Left hindlimb (tissue), 1 donor: ENCODE measurements around the gene NDUFA13.

Source experiments
- DNase-seq: peaks from one replicate; pipeline ENCODE4 v3.0.0-alpha.2; 2018

NDUFA13 gene

DNA sequence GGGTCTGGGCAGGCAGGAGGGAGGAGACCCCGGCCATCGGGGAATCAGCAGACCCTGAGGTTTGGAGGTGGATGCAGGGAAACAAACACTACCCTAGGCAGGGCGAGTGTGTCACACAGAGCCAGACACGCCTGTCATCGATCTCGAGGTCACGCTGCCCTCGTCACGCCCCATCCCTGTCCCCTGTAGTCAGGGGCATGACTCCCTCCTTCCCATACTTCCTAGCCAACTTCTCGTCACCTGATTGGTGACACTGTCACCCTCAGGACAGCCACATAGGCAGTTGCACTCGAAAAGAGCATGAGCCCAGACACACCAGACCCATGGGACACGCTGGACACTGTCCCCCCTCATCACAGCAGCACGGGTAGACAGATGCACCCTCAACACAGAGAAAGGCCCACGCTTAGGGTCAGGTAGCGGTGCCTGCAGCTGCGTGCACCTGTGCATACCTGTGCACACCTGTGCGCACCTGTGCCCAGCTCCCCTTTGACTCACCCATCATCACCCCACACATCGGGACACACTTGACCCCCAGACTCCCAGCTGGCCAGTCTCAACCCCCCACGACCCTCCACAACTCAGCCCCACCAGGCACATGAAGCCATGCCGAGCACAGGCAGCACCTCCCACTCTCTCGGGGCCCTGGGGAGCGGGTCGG, 33.9 kb downstream of the NDUFA13 start:
- DNase-seq = no peak

DNA sequence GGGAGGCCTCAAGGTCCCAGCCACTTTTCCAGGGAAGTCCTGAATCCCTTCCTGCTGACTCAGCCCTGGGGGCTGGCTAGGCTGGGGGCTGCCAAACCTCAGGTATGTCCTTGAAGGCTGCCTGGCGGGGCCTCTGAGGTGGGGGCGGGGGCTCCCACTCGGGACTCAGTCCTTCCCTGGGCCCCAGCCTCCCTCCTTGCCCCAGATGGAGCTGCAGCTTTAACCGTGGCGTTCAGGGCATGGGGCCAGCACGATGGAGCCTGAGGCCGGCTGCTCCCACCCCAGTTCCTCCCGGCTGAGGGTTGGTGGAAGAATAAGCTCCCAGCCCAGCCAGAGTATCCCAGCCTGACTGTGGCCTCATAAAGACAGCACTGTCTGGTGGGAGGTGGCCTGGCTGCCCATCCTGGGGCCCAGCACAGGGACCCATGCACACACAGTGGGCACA, 34.5 kb downstream of the NDUFA13 start:
- DNase-seq = peak; percentile 87

DNA sequence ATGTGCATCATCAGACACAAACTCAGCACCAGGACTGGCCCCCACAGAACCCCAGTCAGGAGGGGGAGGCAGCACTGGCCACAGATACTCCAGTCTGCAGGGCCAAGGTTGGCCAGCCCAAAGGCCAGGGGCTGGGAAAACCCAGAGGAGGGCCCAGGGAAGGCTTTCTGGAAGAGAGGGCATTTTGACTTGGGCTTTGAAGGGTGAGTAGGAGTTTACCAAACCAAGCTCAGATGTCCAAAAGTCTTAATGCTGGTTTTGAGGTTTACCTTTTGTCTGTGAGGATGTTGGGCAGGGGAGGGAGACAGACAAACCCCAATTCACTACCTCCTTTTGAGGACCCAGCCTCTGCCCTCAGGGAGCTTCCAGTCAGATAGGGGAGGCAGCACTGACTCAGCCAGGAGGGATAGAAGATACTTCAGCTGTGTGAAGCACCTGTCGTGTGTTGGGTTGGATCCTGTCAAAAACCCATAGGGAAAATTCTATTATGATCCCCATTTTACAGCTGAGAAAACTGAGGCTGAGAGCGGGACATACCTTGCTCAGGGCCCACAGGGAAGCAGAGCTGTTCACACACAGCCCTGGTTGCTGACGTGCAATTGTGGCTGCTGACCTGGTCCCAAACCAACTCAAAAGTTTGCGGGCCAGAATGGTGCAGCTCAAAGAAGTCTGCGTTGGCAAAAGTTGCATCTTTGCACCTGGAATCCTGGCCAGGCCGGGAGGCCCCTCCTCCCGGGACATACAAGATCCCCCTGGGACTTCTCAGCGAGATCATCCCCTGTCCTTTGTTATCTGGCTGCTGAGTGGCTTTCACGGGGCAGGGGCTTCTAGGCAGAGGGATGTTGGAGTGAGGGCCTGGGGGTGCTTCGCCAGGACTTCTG, 35.2 kb downstream of the NDUFA13 start:
- no peak for DNase-seq

DNA sequence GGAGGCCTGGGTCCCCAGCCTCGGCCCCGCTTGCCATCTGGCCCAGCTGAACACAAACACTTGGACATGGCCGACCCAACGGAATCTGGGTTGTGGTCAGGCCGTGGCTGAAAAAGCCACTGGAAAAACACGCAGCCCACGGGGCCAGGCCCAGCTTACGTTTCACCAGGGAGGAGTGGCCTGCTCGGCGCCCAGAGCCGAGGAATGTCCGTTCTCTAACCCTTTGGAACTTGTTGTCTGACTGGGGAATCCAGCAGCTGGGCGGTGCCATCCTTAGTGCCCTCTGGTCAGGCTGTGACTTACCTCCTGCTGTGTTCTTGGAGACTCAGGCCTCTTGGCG, 35.8 kb downstream of the NDUFA13 start:
- peak; percentile 78 for DNase-seq

DNA sequence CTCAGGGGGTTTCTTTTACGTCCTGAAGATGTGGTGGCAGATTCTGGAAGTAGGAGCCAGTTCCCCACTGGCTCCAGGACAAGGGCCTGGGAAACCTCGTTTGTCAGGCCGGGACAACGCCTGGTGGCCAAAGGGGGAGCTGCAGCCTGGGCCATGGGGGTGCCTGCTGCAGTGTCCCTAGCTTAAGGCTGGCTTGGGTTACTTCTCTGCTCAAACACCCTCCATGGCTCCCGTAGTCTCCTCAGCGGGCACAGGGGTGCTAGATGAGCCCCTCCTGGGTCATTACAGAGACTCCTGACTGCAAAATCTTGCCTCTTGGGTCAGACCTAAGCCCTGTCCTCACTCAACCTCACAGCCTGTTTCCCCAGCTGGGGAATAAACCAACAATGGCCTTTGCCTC, 36.8 kb downstream of the NDUFA13 start:
- no peak for DNase-seq

DNA sequence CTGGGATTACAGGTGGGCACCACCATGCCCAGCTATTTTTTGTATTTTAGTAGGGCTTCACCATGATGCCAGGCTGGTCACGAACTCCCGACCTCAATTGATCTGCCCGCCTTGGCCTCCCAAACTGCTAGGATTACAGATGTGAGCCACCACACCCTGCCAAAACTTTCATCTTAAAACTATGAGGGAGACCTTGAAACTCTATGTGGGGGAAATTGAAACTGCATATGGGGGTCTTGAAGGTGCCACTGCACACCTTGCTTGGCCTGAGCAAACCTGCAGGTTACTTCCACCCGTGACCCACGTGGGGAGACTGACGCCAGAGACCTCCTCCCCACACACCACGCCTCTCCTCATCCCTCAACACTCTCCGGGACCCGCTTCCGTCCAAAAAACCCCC, 37.6 kb downstream of the NDUFA13 start:
- peak; percentile 3 for DNase-seq

DNA sequence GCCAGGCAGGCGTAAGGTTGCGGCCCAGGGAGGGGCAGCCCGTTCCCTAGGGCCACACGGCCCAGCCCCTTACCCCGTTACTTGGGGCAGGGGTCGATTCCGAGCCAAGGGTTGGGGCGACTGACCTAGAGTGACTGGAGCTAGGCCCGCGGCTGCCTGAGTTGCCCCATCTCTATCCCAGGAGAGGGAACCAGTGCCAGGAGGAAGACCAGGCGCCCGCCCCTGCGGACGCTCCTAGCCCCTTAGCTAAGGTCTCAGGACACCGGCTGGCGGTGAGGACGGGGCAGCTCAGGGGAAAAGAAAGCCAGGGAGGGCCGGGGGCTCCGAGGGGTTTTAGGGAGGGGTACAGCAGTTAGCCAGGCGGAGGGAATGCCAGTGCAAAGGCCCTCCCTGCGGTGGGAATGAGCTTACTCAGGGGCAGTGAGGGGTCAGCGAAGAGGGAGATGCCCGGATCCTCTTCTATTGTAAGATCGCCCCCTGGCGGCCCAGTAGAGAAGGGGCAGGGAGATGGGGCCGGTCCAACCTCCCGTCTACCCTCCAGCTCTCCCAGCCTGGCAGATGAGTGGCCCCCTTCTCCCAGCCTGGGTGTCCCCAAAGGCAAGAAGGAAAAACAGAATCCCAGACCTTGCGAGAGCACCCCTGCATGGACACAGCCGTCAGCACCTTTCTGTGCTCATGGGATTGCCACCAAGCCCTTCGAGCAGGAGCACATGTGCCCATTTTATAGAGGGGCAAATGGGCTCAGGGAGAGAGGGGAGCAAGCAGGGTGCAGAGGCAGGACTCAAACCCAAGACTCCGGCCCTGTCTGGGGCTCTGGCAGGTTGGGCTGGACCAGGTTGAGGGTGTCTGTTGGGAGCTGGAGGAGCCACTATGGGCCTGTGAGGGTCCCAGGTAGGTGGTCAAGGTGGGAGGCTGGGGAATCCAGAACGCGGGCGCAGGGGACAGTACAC, 38.3 kb downstream of the NDUFA13 start:
- peak; percentile 44 for DNase-seq

DNA sequence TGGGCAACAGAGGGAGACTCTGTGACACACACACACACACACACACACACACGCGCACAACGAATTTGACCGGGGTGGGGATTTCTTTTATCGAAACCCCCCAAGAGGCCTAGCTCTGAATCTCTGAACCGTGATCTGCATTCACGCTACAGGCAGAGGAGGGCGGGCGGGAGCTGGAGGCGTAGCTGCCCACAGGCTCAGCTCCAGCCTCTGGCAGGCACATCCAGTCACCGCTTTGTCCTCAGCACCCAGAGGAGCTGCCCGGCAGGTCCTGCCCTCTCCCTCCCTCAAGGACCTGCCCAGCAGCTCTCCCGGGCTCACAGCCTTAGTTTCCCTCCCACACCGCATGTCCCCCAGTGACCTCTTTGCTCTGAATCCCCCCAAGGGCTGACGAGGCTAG, 42.0 kb downstream of the NDUFA13 start:
- peak; percentile 18 for DNase-seq

DNA sequence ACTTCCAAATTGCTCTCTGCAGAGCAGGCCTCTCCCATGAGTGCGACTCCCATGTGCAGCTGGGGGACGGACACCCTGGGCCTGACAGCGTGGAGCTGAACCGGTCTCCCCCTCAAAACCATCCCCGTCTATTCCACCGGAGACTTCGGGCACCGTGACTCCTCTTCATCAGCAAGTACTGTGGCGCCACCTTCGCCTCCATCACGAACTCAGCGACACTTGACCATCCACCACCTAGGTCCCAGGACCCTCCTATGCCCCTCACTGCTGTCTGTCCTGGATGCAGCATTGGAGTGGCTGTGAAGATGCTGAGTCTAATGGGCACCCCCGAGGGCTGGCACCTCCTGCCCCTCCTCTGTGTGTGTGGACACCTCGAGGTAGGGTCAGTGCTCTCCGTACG, 42.6 kb downstream of the NDUFA13 start:
- DNase-seq = peak; percentile 23

DNA sequence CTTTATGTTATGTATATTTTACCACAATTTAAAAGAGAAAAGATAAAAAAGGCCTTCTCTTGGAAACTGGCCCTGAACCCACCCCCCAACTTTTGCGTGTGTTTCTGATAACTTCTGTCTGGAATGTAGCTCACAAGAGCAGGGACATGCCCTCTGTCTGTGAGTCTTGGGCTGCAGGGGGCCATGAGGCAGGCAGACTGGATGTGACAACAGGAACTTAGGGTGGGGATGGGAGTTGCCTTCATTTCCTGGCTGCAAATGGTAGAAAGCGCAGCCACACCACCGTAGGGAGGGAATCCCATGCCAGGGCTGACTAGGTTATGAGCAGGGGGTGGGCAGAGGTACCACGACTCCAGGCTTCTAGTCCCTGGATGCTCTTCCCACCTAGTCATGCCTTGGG, 43.9 kb downstream of the NDUFA13 start:
- no peak for DNase-seq

DNA sequence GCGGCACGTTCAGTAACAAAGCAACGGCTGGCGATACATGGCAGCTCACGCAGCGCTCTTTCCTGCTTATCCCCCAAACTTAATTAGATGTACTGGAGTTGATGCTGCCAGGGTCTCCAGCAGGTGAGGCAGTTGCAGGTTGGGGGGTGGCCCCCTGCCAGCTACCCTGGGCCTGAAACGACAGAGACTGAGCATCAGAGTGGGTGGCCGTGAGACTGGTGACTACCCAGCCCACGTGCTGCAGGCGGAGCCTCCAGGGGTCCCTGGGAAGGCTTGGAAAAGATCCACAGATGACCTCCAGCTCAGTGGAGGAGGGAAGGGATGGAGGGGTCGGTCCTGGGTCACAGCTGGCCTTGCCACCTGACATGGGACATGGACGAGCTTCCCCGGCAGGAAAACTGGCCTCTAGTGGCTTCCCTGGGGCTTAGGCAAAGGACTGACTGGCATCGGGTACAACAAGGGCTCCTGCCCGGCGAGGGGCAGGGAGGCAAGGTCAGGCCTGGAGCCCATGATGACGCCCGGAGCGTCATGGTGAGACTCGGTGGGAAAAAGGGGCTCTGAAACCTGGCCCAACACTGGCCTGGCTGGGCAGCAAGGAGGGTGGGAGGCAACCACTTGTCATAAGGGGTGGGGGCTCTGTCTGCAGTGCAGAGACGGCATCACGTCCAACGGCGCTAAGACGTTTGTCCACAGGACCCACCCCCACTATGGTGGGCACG, 46.1 kb downstream of the NDUFA13 start:
- DNase-seq = no peak

DNA sequence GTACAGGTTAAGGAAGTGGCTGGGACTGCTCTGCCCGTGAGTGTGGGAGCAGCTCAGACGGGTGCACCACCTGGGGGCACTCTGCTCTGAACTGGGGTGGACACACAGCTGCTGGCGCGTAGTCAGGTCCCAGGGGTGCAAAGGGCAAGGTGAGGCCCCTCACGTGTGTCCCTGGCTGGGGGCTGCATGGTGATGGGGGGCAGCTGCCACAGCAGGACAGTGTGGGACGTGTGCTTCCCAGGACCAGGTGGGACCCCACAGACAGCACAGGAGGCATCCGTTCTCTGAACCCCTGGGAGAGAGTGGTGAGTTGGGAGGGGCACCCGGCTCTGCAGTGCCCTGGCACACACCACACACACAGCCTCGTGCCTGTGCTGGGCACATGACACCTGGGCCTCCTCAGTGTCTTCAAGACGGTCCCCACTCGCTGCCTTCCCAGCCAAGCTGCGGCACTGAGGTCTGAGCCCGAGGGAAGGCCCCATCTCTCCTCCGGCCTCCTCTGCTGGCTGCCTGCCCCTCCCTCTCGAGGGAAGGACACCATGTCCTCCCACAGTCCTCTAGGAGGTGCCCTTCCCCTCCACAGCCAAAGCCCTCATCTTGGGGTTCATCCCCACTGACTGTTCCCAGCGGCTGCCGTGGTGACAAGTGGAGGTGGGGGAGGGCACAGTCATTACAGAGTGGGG, 46.8 kb downstream of the NDUFA13 start:
- no peak for DNase-seq

DNA sequence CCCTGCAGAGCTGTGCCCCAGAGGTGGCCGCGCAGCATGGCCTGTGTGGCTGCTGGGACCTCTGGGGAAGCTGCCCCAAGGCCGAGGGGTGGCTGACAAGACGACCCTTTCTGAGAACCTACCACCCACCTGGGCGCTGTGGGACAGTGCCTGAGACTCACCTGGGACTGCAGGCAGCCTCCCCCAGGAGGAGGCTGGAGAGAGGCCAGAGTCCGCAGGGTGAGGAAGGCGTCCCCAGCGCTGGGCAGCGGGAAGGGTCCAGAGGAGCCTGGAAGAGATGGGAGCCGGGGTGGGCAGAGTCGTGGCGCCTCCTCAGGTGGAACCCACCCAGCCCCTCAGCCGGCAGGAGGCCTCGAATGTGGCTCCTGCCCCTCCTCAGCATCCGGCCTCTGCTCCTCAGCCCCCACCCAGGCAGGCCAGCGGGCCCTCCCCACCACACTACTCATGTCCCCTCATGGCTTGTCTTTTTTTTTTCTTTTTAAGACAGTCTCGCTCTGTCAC, 47.4 kb downstream of the NDUFA13 start:
- DNase-seq = no peak

DNA sequence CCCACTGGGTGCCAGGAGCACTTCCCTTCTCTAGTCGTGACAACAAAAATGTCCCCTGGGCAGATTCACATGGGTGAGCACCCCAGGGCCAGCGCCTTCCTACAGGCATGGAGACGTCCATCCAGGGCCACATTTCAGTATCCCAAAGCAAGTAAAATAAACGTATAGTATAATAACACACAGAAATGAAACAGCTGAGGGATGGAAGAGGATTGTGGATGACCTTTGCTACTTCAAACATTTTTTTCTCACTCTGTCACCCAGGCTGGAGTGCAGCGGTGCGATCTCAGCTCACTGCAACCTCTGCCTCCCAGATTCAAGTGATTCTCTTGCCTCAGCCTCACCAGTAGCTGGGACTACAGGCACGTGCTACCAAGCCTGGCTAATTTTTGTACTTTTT, 50.3 kb downstream of the NDUFA13 start:
- no peak for DNase-seq

DNA sequence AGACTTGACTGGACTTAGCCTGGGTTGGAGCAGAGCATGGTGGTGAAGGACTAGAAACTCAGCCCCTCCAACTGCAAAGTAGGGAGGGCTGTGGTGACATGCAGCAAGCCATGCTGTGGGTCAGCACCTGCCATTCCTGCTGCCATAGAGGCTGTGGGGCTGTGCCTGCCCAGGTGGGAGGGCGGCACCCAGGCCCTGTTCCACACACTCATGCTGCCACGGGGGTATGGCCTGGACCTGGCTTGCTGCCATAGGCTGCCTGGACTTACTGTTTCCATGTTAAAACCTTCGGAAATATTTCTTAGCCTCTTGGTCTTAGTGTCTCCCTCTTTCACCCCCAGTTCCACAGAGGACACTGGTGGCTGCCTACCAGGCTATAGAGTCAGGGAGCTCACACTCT, 51.4 kb downstream of the NDUFA13 start:
- DNase-seq = no peak

DNA sequence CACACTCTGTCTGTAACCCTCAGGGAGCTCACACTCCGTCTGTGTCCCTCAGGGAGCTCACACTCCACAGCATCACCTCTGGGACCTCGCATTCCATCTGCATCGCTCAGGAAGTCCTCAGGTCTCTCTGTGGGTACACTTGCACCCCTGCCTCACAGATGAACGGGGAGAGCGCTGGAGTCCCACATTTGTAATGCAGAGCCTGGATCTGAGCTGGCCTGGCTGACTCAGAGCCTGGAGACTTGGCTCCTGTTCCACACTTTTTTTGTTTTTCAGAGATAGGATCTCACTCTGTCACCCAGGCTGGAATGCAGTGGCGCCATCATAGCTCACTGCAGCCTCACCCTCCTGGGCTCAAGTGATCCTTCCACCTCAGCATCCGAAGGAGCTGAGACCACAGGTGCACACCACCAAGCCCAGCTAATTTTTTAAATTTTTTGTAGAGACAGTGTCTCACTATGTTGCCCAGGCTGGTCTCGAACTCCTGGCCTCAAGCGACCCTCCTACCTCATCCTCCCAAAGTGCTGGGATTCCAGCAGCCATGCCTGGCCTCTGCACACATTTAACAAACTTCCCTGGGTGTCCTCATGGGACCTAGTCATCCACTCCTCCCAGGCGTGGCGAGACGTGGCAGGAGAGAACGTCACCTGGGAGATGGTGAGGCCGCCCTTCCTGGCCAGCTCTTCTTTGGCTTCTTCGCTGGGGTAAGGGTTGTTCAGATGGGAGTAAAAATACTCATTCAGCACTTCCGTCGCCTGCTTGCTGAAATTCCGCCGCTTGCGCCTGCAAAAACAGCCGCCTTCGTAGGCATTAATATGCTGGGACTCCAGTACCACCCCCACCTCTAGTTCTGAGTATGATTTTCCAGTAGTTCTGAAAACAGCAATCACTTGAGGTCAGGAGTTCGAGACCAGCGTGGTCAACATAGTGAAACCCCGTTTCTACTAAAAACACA, 53.1 kb downstream of the NDUFA13 start:
- no peak for DNase-seq

DNA sequence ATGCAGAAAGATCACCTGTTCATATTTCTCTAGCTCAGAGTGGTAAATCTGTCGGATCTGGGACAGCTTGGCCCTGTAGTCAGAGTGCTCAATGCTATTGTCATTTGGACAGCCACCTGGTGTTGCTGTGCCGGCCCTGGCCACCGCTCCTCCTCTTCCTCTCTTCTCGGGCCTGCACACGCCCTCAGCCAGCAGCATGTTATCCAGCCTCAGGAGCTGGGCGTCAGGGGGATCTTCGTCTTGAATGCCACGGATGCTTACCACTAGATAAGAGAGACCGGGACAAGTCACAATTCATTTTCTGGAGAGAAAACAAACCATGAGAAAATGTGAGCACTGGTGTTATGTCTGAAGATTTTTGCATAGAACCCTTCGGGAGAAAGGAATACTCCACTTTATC, 54.5 kb downstream of the NDUFA13 start:
- DNase-seq = no peak

DNA sequence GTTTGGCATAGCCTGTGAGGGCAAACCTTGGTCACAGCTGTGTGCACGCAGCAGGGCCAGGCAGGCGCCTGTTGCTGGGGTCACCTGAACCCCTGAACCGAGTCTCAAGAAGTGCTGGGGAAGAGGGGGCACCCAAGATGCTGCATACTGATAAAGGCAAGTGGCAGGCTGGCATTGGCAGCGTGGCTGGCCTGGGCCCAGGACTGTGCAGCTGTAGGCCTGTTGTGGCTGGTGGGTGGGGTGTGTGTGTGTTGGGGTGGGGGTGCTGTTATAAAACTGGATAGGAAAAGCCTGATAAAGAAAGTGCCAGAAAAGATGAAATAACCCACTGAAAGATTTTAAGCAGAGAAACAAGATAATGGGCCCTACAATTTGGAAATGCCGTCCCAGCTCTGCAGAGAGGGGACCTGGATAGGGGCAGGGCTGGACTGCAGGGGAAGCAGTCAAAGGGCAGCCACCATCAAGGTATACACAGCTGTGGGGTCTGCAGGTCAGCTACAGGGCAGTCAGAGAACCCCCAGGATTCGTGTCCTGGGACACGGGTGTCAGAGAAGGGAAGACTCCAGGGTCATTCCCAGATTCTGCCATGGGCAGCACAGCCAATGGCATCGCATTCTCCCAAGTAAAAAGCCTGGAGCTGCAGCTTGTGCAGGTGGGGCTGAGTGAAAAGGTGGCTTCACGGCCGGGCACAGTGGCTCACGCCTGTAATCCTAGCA, 55.2 kb downstream of the NDUFA13 start:
- DNase-seq = no peak

DNA sequence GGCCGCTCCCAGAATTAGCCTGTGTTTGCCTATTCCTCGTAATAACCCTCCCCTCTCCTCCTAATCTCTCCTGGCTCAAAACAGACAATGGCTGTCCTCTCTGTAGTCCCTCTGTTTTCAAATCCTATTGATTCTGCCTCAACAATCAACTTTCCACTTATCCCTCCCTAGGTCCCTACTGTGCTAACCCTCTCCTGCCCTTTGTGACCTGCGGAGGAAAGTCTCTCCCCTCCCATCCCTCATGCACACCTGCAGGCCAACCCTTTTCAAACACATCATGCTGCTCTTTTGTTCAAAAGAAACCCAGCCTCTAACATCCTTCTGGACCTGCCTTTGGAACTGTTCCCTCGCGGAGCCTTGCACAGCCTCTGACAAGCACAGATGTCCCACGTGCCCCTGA, 59.4 kb downstream of the NDUFA13 start:
- DNase-seq = no peak
